GM18526 (cell line): ENCODE results near the gene SBF2.

Experiments
- POLR2A ChIP-seq: IDR thresholded peaks from 3 replicates; pipeline ENCODE4 v1.6.1; 2011; ENCODE audit not compliant: insufficient read length; ENCODE audit errors: extremely low read depth

Gene SBF2

DNA sequence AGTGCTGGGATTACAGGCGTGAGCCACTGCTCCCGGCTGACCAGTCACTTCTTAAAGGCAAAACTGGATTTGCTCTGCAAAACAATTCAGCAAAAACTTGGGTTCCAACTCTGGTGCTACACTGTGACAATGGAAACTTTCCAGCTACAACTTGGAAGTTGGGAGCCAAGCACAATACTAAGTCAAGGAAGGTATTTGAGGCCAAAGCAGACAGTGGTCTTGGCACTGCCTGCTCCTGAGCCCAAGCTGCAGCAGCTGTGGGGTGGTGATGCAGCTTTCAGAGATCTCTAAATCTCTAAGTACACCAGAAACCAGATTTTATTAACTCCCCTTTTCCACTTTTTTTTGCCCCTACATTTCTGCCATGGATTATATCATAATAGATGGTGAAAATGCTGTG is 28.4 kb upstream of the SBF2 start:
- no peak for TF ChIP-seq POLR2A

DNA sequence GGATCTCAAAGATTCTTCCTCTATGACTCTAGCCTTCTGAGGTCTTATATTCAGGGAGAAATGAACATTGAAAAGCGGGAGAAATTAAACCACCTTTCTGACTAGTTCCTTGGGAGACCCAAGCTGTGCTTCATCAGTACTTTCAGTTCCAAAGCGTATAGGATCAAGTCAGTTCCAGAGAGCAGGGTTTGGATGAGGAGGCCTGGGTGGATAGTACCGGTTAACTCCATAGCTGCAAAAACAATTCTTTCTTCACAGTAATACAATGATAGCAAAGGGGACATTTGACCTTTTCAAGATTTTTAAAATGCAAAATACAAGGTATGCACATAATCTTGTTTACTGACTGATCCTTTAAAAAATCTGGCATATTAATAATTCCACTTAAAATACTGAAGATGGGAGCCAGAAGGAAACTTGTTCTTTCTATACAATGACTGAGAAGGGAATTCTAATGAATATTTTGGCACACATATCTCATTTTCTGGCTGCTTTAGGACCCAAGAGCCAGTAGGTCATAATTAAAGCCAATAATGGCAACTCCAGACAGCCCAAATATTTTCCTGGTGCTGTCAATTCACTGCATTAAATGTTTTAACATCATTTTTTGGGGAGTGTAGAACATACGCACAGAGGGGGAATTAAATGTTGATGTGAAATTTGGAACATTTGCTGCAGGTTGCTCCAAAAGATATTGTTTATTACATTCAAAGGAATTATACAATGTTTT is 26.9 kb upstream of the SBF2 start:
- TF ChIP-seq POLR2A: no peak

DNA sequence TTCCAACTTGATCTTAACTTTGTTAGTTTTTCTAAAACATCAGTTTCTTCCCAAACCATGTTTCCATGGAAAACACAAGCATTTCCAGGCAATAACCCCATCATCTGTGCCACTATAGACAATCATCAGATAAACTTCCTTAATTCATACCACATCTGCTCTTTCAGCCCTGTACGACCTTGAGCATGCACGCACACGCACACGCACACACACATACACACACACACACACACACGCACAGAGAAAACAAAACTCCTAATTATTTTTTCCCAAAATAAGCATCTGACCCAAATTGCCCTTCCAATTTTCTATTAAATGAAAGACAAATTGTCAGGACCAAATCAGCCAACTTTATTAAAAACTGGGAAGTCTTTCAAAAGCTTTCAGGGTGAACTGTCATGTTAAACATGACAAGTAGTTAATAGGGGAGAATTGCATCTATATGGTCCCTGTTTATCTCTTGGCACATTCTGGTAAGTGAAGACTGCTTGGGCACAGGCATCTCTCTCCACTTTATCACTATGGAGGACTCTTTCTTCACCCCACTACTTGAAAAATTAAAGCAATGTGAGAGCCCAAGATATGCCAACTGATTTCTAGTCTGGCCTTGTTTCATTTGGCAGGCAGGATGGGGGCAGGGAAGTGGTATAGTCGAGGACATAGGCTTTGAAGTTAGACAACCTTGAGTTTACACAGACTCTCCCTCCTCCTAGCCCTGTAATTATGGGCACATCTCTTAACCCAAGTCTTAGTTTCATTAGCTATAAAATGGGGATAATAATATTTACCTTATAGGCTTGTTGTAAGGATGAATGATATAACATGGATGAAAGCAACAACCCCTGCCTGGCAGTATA is 25.9 kb upstream of the SBF2 start:
- TF ChIP-seq POLR2A: no peak

DNA sequence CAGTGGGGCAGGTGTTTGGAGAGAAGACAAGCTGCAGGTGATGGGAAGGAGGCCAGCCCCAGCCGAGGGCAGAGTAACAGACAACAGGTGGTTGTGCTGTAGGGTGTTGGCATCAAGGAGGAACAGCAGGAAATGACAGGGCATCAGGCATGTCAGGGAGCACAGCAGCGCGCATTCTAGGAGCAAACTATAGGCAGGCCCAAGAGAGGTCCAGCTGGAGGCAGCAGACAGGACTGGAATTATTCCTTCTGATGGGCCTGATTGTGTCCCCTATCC is 24.4 kb upstream of the SBF2 start:
- no peak for TF ChIP-seq POLR2A

DNA sequence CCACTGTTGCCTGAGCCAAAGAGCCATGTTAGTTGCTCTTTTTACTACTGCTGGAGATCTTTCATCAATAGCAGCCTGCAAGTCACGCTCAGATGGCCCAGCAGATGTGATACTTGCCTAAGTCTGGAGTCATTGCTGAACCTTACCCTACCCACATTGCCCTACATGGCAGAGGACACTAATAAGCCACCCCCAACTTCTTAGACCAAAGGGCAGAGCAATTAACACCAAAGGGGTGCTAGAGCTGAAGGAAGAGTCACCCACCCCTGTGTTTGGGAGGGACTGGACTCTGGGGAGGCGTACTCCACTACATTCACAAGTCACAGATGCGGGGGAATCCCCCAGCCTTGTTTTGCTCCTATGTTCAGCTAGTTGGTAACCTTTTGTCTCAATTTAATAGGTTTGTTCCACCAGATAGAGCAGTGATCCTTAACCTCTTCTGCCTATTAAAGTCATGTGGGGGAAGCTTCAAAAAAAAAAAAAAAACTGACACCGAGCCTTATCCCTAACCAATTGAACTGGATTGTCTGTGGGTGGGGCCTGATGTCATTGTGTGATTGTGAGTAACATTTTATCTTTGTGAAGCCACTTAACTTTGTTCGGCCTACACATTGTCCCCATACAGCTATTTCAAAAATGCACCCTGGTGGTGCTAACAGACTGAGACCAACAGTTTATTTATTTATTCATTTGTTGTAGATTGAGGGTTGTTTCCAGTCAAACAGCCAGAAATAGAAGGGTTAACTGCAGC is 23.9 kb upstream of the SBF2 start:
- no peak for TF ChIP-seq POLR2A

DNA sequence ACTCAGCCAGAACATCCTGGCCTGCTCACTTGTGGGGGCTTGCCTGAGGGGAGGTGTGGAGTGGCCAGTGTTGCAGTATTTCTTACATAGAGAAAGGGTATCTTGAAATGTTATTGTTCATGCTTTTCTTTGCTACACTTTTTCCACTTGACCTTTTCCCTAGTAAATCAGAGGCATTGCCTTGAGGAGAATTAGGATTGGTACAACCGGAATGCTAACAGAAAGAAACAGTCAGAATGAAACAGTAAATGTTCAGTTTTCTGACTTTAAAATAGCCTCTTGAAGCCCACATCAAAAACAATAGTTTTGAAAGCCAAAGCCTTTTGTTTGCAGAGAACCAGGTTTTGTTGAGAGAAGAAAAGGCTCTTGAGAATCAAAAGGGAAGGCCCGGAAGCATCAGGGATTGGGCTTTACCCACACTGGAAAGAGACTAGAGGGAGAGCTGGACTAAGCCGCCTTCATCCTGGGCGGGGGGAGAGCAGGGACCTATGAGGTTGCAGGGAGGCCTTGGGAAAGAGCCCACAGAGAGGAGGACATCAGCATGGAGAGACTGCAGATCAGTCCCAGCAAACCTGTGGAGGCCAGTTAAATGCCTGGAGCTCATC is 23.2 kb upstream of the SBF2 start:
- TF ChIP-seq POLR2A: no peak

DNA sequence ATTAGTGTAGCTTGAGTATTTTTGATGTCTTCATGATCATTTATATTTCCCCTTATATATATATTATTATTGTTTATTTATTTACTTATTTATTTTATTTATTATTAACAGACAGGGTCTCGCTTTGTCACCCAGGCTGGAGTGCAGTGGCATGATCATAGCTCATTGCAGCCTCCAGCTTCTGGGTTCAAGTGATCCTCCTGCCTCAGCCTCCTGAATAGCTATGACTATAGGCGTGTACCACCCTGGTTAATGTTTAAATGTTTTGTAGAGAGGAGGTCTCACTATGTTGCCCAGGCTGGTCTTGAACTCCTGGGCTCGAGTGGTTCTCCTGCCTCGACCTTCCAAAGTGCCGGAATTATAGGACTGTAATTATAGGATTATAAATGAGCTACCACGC is 21.1 kb upstream of the SBF2 start:
- TF ChIP-seq POLR2A: no peak

DNA sequence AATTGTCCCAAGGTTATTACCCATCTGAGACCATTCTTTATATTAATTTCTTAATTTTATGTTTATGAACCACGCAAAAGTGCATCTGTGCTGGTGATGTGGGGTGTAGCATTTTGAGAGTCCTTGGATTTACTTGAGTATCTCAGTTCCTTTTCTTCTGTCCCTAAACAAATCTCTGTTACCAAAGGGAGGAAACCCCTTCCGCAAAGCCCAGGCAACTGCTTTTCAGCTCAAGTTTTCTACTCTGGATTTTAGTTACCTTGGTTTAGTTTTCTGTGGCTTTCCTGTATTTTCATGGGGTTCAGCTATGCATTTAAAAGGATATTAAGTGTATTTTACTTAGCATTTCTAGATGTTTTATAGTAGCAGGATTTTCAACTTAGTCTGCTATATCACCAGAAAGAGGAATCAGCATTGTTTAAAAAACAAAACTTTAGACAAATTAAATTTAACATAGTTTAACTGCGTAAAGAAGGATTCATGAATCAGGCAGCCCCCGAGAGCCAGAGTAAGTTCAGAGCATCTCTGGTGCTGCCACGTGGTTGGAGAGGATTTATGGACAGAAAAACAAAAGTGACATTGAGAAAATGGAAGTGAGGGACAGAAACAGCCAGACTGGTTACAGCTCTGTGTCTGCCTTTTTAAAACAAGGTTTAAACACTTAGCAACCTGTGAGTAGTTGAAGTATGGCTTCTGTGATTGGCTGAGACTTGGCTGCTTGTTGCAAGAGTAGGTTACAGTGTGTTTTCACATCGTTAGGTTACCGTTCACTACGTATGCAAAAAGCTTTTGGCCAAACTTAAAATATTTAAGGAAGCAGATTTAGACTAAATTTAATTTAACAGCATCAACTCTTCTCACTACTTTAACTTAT is 20.4 kb upstream of the SBF2 start:
- TF ChIP-seq POLR2A: no peak

DNA sequence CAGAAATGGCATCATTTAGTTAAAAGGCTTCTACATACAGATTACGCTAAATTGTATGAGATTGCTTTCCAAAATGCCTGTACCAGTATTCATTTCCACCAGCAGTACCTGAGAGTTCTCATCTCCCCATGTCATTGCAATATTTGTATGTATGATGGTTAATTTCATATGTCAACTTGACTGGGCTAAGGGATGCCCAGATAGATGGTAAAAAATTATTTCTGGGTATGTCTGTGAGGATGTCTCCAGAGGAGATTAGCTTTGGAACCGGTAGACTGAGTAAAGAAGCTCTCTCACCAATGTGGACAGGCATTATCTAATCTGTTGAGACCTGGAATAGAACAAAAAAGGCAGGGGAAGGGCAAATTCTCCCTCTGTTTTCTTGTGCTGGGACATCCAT is 17.8 kb upstream of the SBF2 start:
- no peak for TF ChIP-seq POLR2A

DNA sequence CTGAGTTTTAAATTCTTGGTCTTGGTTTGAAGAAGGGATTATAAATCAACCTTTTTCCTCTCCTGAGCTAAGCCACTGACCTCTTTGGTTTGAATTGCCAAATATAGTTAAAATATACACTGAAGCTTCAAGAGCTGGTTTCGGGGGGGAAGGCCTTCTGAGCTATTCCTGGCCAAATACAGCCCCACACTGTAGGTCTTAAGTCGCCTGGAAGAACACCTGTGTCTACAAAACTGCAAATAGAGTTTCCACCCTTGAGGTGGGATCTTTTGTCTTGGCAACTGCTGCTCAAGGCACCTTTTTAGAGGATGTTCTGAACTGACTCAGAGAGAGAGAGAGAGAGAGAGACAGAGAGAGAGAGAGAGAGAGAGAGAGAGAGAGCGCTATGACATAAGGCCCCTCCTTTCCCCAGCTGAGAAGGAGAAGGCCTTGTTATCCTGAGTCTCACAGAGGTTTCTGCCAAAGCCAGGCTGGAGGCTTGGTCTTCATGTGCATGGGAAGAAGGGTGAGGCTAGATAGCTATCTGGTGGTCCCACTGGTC is 16.4 kb upstream of the SBF2 start:
- TF ChIP-seq POLR2A: no peak

DNA sequence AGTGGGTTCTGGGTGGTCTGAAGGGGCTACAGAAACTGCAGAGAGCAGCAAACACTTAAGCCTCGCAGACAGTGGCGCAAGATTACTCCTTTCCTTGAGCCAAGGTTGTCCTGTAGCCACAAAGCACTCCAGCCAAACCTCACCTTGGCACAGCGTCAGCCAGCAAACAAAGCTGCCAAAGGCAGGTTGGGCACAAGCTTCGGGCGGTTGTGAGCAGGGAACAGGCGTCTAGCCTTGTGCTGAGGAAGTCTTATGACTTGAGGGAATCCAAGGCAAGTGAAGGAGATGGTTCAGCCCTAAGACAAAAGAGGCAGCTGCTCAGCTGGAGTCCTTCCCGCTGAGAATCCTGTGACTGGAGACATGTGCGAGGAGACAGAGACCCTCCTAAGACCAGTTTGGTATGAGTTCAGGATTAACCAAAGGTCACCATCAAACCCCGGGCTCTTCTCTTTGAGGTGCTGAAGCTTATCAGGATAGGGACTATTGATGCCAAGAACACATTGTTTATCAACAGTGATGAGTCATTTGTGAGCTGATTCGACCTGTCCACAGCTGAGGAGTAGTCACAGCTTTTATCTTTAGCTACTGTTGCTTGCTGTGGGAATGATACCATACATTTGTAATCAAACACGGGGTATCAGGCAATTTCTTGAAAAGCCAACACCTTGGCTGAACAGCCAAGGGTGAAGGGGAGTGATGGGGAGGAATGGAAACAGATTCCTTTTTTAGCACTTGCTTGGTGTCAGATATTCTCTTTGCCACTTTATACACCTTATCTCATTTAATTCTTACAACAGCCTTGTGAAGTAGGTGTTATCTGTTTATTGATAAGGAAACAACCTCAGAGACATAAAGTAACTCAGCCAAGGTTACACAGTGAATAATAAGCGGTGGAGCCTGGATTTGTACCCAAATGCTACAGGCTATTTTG is 15.4 kb upstream of the SBF2 start:
- TF ChIP-seq POLR2A: no peak

DNA sequence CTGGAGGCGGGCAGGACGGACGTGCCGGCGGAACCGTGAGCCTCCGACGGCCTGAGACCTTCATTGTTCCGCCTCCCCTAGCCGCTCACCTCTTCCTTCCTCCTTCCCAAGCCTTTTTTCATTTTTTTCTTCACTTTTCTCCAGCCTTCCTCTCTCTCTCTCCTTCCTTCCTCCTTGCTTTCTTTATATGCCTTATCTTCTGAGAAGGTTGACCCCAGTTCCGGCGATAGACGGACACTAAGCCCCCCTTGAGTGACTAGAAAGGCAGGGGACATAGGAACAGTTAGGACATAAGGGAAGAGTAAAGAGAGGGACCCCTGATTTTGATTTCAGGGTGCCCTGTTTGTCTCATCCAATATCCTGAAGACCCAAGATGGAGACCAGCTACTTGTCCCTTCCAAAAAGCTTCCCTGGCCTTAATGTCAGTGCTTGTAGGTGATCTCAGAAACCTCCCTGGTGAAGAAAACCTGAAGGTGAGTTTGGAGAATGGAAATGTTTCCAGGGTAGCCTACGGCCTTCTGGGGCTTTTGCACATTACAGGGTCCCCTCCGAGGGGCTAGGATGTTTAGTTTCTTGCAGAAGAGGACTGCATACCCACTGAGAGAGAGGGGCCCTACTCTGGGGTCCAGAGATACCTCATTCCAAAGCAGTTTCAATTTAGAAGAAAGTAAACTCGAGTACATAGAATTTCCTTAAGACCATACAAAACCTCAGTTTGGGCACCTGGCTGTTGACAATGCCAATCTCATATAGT is 14.4 kb upstream of the SBF2 start:
- TF ChIP-seq POLR2A: no peak

DNA sequence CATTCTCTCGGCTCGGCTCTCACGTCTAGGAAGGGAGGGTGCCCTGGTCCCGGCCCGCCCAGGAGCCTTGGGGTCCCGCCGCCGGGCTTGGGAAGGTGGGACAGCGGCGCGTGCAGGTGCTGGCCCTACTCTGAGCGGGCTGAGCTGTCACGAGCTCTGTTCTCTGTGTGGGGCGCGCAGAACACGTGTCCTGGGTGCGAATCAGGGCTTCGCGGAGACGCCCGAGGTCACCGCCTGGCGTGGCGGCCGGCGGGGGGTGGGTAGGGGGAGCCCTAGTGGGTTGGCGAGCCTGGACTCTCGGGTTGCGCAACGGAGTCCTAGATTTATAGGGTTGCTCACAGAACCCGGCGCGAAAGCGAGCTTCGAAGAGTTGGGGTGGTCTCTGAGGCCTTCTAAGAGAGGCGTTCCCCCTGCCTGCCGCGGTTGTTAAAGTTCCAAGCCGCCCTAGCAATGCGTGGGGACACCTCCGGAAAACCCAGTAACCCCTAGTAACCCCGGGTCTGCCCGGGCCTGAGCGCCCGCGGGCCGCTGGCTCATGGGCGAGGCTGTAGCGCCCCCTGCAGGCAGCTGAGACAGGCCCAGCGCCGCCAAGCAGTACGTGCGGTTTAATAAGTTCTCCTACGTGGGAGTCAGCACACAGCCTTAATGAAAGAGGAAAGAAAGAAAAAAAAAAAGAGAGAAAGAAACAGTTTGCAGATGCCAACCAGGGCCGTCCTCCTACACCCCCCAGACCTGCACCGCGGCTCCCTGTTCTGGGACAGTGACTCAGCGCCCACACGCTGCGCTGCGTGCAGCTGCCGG is 13.6 kb upstream of the SBF2 start:
- no peak for TF ChIP-seq POLR2A
